ENCODE results near the gene ADAMTSL2.
A peak's percentile ranks its signal among the peaks of the same experiment; 100 is the strongest.

ADAMTSL2 gene

DNA sequence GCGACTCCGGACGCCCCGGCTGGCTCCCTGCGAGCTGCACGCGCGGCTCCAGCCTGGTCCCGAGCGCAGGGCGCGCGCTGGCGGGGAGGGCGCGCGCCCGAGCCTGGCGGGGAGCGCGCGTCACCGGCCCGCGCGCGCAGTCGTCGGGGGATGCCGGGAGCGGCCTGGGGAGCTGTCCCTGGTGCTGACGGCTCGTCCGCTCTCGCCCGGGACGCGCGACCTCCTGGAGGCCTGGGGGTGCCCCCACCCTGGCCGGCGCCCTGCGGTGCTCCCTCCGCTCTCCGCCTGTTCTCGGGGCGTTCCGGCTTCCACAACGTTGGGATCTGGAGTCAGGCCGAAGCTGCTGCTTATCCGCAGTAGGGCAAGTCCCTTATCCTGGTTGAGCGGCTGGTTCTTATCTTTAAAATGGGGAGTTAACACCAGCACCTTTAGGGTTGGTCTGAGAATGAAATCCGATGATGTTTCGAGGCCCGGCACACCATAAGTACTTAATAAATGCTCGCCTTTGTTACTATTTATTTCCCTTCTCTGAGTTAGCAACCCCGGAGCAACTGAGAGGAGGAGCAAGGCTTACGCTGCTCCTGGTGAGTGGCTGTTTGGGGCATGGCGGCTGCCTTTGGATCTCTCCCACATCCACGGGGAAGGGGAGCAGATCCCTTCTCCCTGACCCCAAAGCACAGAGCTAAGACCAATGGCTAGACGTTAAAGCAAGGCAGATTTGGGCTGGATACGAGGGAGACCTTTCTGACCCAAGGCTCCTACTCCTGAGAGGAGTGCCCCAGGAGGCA, 75.0 kb downstream of the ADAMTSL2 start, which contains the start of gene FAM163B:
Gene FAM163B (minus strand): TSS at position 79 of the 788 bp plus-strand sequence. CDS start 29,166 bp downstream, outside the sequence.
- DNase-seq = peak in 1 of 2 donors; percentile 27

DNA sequence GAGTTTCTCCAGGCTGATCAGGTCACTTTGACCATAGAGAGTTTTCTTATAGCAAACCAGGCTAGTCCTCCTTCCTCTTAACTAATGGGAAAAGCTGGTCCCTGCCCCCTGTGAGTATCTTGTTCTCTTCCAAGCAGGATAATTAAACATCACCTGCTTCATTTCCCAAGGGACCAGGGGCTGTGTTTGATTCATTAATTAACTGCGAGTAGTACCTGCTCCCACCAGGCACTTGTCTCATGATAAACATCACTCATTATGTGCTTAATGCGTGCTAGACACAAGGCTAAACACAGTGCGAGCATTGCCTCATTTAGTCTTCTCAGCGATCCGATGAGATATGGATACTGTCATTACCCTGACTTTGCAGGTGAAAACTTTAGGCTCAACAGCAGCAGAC, 76.3 kb downstream of the ADAMTSL2 start:
- no peak for DNase-seq

- DNase-seq = no peak
Observed at GRCh38 chr9:133612051-133612450, 77.5 kb downstream of the ADAMTSL2 start.

GRCh38 chr9:133612816-133613215, 78.3 kb downstream of the ADAMTSL2 start:
- DNase-seq = no peak

GRCh38 chr9:133613432-133613831, 78.9 kb downstream of the ADAMTSL2 start:
- no peak for DNase-seq

GRCh38 chr9:133614056-133614455, 79.6 kb downstream of the ADAMTSL2 start:
- no peak for DNase-seq

GRCh38 chr9:133614678-133615077, 80.2 kb downstream of the ADAMTSL2 start:
- DNase-seq = no peak

DNA sequence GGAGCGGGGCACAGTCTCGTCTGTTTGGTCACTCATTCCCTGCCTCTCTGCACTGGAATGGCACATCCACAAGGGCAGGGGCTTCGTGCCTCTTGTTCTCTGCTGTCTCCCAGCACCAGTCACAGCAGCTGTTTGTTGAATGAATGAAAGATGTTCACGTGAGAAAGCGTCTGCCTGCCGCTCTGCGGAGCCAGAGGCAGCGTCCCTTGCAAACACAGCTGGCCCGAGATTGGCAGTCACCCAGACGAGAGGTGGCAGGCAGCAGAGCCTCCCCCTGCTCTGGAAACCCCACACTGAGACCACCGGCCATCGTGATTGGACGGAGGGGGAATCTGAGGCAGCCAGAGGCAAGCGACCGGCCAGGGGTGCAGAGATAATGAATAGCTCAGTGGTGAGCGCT, 80.7 kb downstream of the ADAMTSL2 start:
- DNase-seq = no peak

- no peak for DNase-seq
Observed at GRCh38 chr9:133615606-133616188, 81.2 kb downstream of the ADAMTSL2 start.

- no peak for DNase-seq
Observed at GRCh38 chr9:133616643-133617405, 82.3 kb downstream of the ADAMTSL2 start.

DNA sequence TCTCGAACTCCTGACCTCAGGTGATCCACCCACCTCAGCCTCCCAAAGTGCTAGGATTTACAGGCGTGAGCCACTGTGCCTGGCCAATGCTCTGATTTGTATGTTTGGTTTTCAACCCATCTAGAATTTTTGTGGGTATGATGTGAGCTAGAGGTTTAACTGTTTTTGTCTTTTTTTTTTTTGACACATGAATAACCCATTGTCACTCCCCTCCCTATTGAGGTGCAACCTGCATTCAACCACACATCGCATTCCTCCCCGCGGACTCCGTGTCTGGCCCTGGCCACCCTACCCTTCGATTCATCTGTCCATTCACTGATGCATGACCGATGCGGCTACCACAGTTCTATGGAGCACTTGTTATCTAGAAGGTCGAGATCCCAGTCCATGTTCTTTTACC, 84.2 kb downstream of the ADAMTSL2 start:
- DNase-seq = no peak

GRCh38 chr9:133619791-133620190, 85.3 kb downstream of the ADAMTSL2 start:
- no peak for DNase-seq

DNA sequence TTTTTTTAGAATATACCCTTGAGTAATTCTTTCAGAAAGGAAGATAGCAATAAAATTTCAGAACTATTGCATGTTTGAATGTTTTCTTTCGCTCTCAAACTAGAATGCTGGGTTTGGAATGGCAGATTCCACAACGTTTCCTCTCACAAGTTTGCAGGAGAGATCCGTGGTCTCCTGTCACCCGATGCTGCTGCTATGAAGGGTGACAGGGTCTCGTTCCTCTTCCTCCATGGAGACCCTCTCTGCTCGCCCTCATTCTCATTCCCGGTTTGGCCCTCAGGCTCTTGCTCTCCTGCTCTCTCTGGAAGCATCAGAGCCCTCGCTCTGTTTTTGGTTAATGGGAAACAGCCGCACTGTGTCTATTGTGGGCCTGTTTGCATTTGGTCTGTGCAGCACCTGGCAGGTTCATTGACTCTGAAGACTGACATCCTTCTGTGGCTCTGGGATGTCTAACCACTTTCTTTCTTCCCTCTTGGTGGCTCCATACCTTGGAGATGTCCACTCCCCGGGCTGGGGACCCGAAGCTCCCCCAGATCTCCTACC, 87.3 kb downstream of the ADAMTSL2 start:
- DNase-seq = no peak

DNA sequence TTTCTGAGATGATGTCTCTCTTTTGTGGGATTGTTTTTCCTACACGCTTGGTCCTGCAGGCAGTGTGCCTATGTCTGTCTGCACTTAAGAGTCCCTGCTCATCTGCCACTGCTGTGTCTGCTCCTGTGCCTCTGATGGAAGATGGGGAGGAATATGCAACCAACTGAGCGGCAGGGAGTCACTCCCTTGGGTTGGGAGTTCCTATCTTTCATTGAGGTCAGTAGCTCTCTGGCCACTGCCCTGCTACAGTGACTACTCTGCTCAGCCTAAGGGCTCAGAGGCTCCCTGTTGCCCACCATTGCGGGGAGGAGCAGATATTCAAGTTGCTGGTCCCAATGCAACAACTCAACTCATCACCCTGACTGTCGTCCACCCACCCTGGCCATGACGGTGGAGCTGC, 88.1 kb downstream of the ADAMTSL2 start:
- no peak for DNase-seq

Measured in hippocampal formation (tissue), 2 donors.